Ovary (tissue), 9 donors: ENCODE measurements around the gene PIAS2. TPM values are rescaled to one million over a fixed set of nuclear protein-coding genes. Genes with fewer than 3 reads are reported as not detected.
"Not testable (repeated sequence)": the region's sequence is repeated elsewhere in the genome, so short reads cannot be mapped to it uniquely, and the experiment has no call there.

Experiments
- DNase-seq, 5 donors: peaks; one replicate each; pipeline ENCODE4 v3.0.0-alpha.2; 2019 to 2020
- H3K27ac ChIP-seq, 2 donors: fragments of 200-600 bp; one replicate each; pipeline versions ENCODE4 v1.5.1 to v1.8.0; 2019 to 2022
- H3K27me3 ChIP-seq: fragments of 200-600 bp; one replicate; pipeline ENCODE4 v1.8.0; 2022
- H3K36me3 ChIP-seq: fragments of 200-600 bp; sonication (generic); one replicate; pipeline ENCODE4 v1.5.1; 2019
- H3K4me1 ChIP-seq: one replicate; pipeline ENCODE4 v1.8.1; 2013; ENCODE audit warnings: mild to moderate bottlenecking, moderate library complexity; ENCODE audit not compliant: insufficient read depth
- H3K4me3 ChIP-seq: fragments of 200-600 bp; sonication (generic); one replicate; pipeline ENCODE4 v1.5.1; 2017
- H3K9me3 ChIP-seq, 2 donors: fragments of 200-600 bp in 1 of 2; sonication (generic) in 1 of 2; one replicate each; pipeline versions ENCODE4 v1.5.1 to v1.8.1; 2013 to 2019; ENCODE audit warnings: mild to moderate bottlenecking in 1 of 2, moderate library complexity in 1 of 2
- CTCF ChIP-seq, 3 donors: fragments of 450-650 bp in 2 of 3; fragments of 200-600 bp in 1 of 3; IDR thresholded peaks; one replicate each; pipeline versions ENCODE4 v1.5.1 to v1.8.0; 2016 to 2022; ENCODE audit warnings: antibody characterized with exemption in 3 of 3, mild to moderate bottlenecking in 1 of 3
- EP300 ChIP-seq: sonication (generic); formaldehyde crosslinking; IDR thresholded peaks from one replicate; pipeline ENCODE4 v1.6.1; 2017; ENCODE audit warnings: antibody characterized with exemption
- POLR2A ChIP-seq: fragments of 450-650 bp; IDR thresholded peaks from one replicate; pipeline ENCODE4 v1.6.1; 2017; ENCODE audit warnings: antibody characterized with exemption, mild to moderate bottlenecking, moderate library complexity
- WGBS, 3 donors: extraction: QIAGEN DNeasy Blood & Tissue Kit in 1 of 3; methylation state at CpG; one replicate each; pipeline versions ENCODE4 v1.1.5 to v1.1.7; 2013 to 2017; 5-methylcytosine and 5-hydroxymethylcytosine counted together
- intact Hi-C, 4 donors: fragments of 100-400 bp; cut with DNase I; formaldehyde crosslinking; loops; one replicate each; pipeline versions ENCODE4 v1.11.0 to v1.15.1; 2022 to 2023
- polyA plus RNA-seq, 2 donors: library from polyadenylated mRNA; stranded (reverse); fragments of 200-250 nt in 1 of 2; fragments of 350-450 nt in 1 of 2; fragmentation: Illumina TruSeq in 1 of 2; extraction: RNeasy Lipid Tissue Mini Kit (QIAGEN cat#74804) in 1 of 2; gene quantifications; one replicate each; pipeline ENCODE4 v1.2.3, GENCODE V29; 2013 to 2014
- total RNA-seq, 7 donors: library from RNA; depleted of rRNA in 2 of 7; stranded (reverse); fragments of >200 nt in 2 of 7; fragmentation: NEBNext Ultra II Directional in 3 of 7; extraction: Animal tissue kit (Norgen Biotek cat#: 25700) in 3 of 7; gene quantifications; one replicate each; pipeline versions ENCODE4 v1.1.0 to v1.2.4, GENCODE V29; 2016 to 2023
- donor health status: DM: no; HTN: no; CAD: no; lungs with moderate emphysema.
- donor health status: DM: no; HTN: no; CAD: no.
- donor health status: Bipolar disorder and iron deficiency.
- donor health status: DM: yes; HTN: yes; CAD: no.
- donor health status: DM: no; HTN: no; CAD: no.
- donor health status: DM: yes; HTN: yes; CAD: no.

Gene PIAS2
- total and polyA plus RNA-seq, 9 donors = 5.1 to 41.3 (median 34.4) TPM

DNA sequence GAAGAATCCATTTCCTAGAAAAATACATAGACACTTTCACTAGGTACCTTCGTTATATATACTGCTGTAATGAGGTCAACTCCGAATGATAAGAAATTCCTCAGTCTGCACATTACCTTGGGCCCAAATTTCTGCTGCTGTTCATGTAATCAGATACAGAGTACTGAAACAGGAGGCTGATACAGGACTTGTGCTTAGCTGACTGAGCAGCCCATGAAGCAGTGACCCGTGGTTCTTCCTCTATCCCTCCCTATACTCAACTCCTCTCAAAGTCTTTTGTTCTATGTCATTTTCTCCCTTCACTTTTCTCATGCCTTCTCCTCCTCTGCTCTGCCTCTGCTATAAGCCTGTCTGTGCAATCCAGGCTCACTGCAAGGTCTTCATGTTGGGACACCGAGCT lies 102.9 kb downstream of the PIAS2 start:
- TF ChIP-seq CTCF (IDR thresholded peaks at IDR 0.05) (no peak), EP300 (no peak), POLR2A (no peak)
- Histone ChIP-seq H3K9me3 (no peaks in the 10 kb centered on the region), H3K27ac (no peak overlapping the region), H3K27me3 (no peaks in the 10 kb centered on the region), H3K36me3 (no peaks in the 10 kb centered on the region), H3K4me1 (no peaks in the 10 kb centered on the region), H3K4me3 (no peak overlapping the region)
- 85 to 89% (median 86%) methylated on average over 4 of the region's 4 CpGs for WGBS, 3 donors
- DNase-seq = no peak
- intact Hi-C loops = no loop called here

DNA sequence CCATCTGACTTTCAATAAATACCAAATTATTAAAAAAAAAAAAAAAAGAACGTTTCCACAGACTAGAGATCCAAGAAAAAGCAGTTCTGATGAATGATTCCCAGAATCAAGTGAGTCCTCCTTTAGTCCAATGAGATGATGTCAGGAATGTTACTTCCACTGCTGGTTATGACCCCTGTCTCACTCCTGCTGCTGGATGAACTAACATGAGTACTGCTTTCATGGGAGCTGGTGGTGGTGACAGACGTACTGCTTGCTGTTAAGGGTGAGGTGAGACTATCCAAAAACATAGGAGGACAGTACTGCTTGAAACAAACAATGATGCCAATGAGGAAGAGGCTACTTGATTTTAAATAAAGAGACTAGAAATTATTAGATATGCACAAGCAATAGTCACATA lies 105.0 kb downstream of the PIAS2 start:
- no peak for DNase-seq
- no peaks in the 10 kb centered on the region for H3K27me3 ChIP-seq
- no peaks in the 10 kb centered on the region for H3K9me3 ChIP-seq
- H3K4me1 ChIP-seq = no peaks in the 10 kb centered on the region
- 82 to 88% (median 86%) methylated on average over 2 of the region's 2 CpGs for WGBS, 3 donors
- TF ChIP-seq CTCF (IDR thresholded peaks at IDR 0.05) (no peak), POLR2A (no peak), EP300 (no peak)
- no peaks in the 10 kb centered on the region for H3K36me3 ChIP-seq
- intact Hi-C loops = no loop called here
- no peak overlapping the region for H3K4me3 ChIP-seq
- H3K27ac ChIP-seq = no peak overlapping the region

DNA sequence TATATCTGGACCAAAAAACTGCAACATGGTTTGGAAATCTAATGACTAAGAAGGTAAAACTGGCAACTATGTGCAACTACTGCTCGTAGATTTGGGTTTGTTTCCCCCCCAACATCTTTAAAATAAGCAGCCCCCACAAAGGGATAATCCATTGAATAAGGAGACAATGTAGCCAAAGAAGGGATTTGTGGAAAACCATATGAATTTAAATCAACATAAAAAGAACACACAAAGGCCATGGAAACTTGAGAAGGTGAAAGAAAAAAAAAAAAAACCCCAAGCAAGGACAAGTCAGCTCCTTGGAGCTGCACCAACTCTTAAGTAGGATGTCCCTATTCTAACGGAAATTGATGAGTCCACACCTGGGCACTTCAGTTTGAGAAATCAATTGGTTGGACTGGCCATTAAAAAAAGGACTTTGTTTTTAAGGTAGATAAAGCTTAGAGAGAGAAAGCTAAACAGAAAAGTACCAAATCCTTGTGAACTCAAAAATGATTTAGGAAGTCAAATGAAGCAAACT lies 106.8 kb downstream of the PIAS2 start:
- no peaks in the 10 kb centered on the region for H3K36me3 ChIP-seq
- no peak for DNase-seq
- no peaks in the 10 kb centered on the region for H3K4me1 ChIP-seq
- WGBS, 3 donors = 86 to 91% (median 89%) methylated on average over 2 of the region's 2 CpGs
- intact Hi-C loops = no loop called here
- no peaks in the 10 kb centered on the region for H3K27me3 ChIP-seq
- no peak overlapping the region for H3K27ac ChIP-seq
- TF ChIP-seq CTCF (IDR thresholded peaks at IDR 0.05) (no peak), POLR2A (no peak), EP300 (no peak)
- no peaks in the 10 kb centered on the region for H3K9me3 ChIP-seq
- H3K4me3 ChIP-seq = no peak overlapping the region

- H3K36me3 ChIP-seq = no peaks in the 10 kb centered on the region
- TF ChIP-seq EP300 = no peak
- TF ChIP-seq CTCF (IDR thresholded peaks at IDR 0.05) = no peak
- TF ChIP-seq POLR2A = no peak
- WGBS, 3 donors = 95 to 99% (median 97%) methylated on average over 5 of the region's 5 CpGs
- no peak overlapping the region for H3K27ac ChIP-seq
- no peaks in the 10 kb centered on the region for H3K9me3 ChIP-seq
- no peak for DNase-seq
- H3K4me1 ChIP-seq = no peaks in the 10 kb centered on the region
- H3K4me3 ChIP-seq = no peak overlapping the region
- intact Hi-C loops = no loop called here
- H3K27me3 ChIP-seq = no peaks in the 10 kb centered on the region
These were observed 108.2 kb downstream of the PIAS2 start for GRCh38 chr18:46809145-46809544.

- 94 to 96% (median 96%) methylated on average over 6 of the region's 6 CpGs for WGBS, 3 donors
- H3K27me3 ChIP-seq, H3K4me3 ChIP-seq, intact Hi-C loops, H3K36me3 ChIP-seq, H3K9me3 ChIP-seq, H3K27ac ChIP-seq, H3K4me1 ChIP-seq, DNase-seq: not testable (repeated sequence)
These were observed 121.4 kb downstream of the PIAS2 start for GRCh38 chr18:46795945-46796344.
